Measurements from ENCODE around the gene HIPK2. TPM values are rescaled to one million over a fixed set of nuclear protein-coding genes. Genes with fewer than 3 reads are reported as not detected.
A peak's percentile ranks its signal among the peaks of the same experiment; 100 is the strongest.

HIPK2 gene
- total RNA-seq, 2 experiments from 2014 or later, result 17.3 to 17.6 TPM

DNA sequence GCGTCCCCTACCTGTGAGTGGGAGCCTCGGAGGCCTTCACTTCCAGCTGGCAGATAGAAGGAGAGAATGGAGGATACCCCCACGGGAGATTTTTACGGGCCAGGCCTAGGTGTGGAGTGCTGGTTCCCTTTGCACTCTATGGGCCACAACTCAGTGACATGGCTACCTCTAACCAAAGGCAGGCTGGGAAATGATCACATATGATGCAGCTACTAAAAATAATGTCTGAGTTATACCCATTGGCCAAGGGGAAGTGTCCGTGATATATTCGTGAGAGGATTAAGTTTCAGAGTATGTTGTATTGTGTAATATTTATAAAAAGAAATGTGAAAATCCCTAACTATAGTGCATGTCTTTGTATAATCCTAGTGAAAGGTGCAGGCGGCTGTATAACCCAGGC, 13.5 kb upstream of the HIPK2 start:
- H3K9me3 Mint-ChIP-seq, result peaks cover 3% of the 10 kb centered on the region
- DNase-seq (no peak), ATAC-seq (no peak)
- intact Hi-C loops (cut with micrococcal nuclease), result no loop called here
- H3K27ac Mint-ChIP-seq, result no peak overlapping the region
- no peaks in the 10 kb centered on the region for H3K4me1 Mint-ChIP-seq (ENCODE audit: low read depth)
- no peak overlapping the region for H3K4me3 Mint-ChIP-seq
- H3K27me3 Mint-ChIP-seq, result peaks cover 4% of the 10 kb centered on the region
- ChIA-PET POLR2A (no interaction called here), CTCF (no interaction called here)
- peaks cover 2% of the 10 kb centered on the region for H3K36me3 Mint-ChIP-seq (ENCODE audit: low read depth)
- TF ChIP-seq, protein P1, sequence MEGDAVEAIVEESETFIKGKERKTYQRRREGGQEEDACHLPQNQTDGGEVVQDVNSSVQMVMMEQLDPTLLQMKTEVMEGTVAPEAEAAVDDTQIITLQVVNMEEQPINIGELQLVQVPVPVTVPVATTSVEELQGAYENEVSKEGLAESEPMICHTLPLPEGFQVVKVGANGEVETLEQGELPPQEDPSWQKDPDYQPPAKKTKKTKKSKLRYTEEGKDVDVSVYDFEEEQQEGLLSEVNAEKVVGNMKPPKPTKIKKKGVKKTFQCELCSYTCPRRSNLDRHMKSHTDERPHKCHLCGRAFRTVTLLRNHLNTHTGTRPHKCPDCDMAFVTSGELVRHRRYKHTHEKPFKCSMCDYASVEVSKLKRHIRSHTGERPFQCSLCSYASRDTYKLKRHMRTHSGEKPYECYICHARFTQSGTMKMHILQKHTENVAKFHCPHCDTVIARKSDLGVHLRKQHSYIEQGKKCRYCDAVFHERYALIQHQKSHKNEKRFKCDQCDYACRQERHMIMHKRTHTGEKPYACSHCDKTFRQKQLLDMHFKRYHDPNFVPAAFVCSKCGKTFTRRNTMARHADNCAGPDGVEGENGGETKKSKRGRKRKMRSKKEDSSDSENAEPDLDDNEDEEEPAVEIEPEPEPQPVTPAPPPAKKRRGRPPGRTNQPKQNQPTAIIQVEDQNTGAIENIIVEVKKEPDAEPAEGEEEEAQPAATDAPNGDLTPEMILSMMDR (IDR thresholded peaks at IDR 0.05), result no peak

DNA sequence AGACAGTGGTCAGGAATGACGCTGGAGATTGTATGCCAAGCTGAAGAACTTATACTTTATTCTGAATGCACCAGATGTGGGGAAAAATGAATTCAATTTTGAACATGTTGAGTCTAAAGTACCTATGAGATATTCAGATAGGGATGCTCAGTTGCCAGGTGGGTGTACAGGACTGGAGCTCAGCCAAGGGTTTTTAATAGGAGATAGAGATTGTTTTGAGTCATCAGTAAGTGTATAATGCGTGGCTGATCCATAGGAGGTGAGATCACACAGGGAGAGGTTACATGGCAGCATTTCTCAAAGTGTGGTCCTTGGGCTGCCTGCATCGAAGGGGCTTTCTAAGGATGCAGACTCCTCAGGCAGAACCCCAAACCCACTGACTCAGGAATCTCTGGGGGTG, 6.8 kb upstream of the HIPK2 start:
- Mint-ChIP-seq H3K4me1 (ENCODE audit: low read depth) (no peaks in the 10 kb centered on the region), H3K27me3 (peaks cover 18% of the 10 kb centered on the region), H3K9me3 (no peaks in the 10 kb centered on the region), H3K4me3 (no peak overlapping the region), H3K36me3 (ENCODE audit: low read depth) (no peaks in the 10 kb centered on the region), H3K27ac (no peak overlapping the region)
- CTCF ChIA-PET, result interaction anchor here (0.6 to 12.2 kb wide), 2 partner anchors 138 to 153 kb away, joined by 3 to 62 read pairs; no protein-coding TSS in a partner anchor
- DNase-seq, result no peak
- POLR2A ChIA-PET, result no interaction called here
- ATAC-seq, result peak; percentile 34
- TF ChIP-seq, protein P1 (IDR thresholded peaks at IDR 0.05), result no peak
- intact Hi-C loops (cut with micrococcal nuclease), result no loop called here

DNA sequence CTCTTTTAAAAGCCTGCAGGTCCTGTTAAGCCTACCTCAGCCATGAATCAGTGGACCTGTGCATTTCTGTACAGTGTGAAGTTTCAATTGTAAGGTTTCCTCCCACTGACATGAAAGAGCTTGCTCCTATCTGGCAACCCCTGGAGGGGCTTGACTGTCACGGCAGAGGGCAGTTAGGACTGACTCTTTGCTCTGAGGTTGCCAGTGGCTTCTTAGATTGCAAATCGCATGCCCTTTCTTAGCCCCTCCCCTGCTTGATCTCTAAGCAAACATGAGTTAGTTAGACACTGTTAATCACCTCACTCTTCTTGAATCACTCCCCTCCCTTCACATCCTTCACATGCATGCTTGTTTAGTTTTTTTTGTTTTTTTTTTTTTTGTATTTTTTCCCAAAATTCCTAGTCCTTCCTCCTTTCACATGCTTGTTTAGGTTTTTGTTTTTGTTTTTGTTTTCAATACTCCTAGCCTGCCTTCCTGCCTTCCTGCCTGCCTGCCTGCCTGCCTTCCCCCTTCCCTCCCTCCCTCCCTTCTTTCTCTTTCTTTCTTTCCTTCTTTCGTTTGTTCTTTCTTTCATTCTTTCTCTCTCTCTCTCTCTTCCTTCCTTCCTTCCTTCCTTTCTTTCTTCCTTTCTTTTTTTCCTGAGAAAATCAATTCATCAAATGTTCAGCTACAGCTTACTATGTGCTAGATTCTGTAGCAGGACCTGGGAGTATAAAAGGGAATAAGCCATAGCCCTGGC, 6.0 kb upstream of the HIPK2 start:
- Mint-ChIP-seq H3K9me3 (no peaks in the 10 kb centered on the region), H3K4me3 (no peak overlapping the region), H3K27ac (no peak overlapping the region), H3K4me1 (ENCODE audit: low read depth) (peaks cover 3% of the 10 kb centered on the region), H3K36me3 (ENCODE audit: low read depth) (no peaks in the 10 kb centered on the region), H3K27me3 (peaks cover 24% of the 10 kb centered on the region)
- ATAC-seq (peak; percentile 42), DNase-seq (no peak)
- ChIA-PET CTCF (interaction anchor here (0.6 to 12.2 kb wide), 2 partner anchors 137 to 152 kb away, joined by 3 to 62 read pairs; no protein-coding TSS in a partner anchor), POLR2A (no interaction called here)
- TF ChIP-seq, protein P1 (IDR thresholded peaks at IDR 0.05), result no peak
- intact Hi-C loops (cut with micrococcal nuclease), result no loop called here

DNA sequence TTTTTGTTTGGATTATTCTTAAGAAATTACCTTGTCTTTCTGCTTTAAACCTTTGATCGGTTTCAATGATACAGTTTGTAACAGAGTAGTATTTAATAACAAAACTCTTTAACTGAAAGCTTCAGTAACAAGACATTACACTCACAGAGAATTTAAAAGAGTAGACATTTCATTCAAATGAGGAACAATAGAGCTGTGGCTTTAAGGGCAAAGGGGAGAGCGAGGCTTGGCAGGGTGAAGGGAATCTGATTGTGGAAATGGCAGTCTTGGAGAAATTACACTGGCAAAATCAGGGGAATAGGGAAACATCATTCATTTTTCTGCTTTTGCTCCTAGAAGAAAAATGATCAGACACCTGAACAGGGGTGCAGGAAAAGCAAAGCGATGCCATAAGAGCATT, 5.1 kb upstream of the HIPK2 start:
- peaks cover 24% of the 10 kb centered on the region for H3K27me3 Mint-ChIP-seq
- TF ChIP-seq, protein P1 (IDR thresholded peaks at IDR 0.05), result no peak
- H3K27ac Mint-ChIP-seq, result no peak overlapping the region
- H3K4me3 Mint-ChIP-seq, result no peak overlapping the region
- ChIA-PET POLR2A (no interaction called here), CTCF (interaction anchor here (12.2 kb wide), 1 partner anchor 136 kb away, joined by 62 read pairs; no protein-coding TSS in a partner anchor)
- H3K9me3 Mint-ChIP-seq, result no peaks in the 10 kb centered on the region
- ATAC-seq, result no peak
- H3K36me3 Mint-ChIP-seq (ENCODE audit: low read depth), result no peaks in the 10 kb centered on the region
- peaks cover 6% of the 10 kb centered on the region for H3K4me1 Mint-ChIP-seq (ENCODE audit: low read depth)
- intact Hi-C loops (cut with micrococcal nuclease), result no loop called here
- no peak for DNase-seq

Measured in activated CD8-positive, alpha-beta T cell treated with anti-CD3 and anti-CD28 coated beads for 36 hours (primary cell).